Measurements from ENCODE around the gene CKAP4.

DNA sequence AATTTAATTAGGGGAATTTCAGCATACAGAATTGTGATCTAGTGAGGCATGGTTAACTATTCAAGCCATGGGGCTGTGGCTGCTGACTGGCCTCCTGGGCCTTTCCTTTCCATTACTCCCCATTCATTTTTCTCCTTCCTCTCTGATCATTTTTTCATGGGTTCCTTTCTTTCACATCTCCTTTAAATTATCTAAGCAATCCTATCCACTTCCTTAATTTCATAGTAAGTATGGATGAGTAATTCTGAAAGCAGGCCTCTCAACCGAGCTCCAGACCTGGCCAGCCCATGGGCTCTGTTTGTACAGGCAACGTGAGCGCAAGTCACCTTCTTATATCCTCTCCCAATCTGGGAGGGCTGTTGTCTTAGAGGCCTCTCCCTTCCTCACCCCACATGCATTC is 13.4 kb downstream of the CKAP4 start:
- TF ChIP-seq POLR2A (IDR thresholded peaks at IDR 0.05; ENCODE audit: low read length) (no peak), GATA1 (IDR thresholded peaks at IDR 0.05; ENCODE audit: low read depth, low read length) (no peak)

Measured in erythroblast (primary cell).